Mesothelial cell of epicardium (in vitro differentiated cells): Measurements from ENCODE around the gene PCDHGC3. TPM values are rescaled to one million over a fixed set of nuclear protein-coding genes. Genes with fewer than 3 reads are reported as not detected.
A peak's percentile ranks its signal among the peaks of the same experiment; 100 is the strongest.

Source experiments
- DNase-seq, 2 experiments: peaks; one replicate each; pipeline ENCODE4 v3.0.0; 2021; ENCODE audit warnings: low spot score in 2 of 2; ENCODE audit not compliant: unreplicated experiment in 2 of 2
- H3K27ac Mint-ChIP-seq: 2 replicates; pipeline ENCODE4 v1.8.0; 2021; ENCODE audit warnings: mixed read lengths
- H3K27me3 Mint-ChIP-seq: 2 replicates; pipeline ENCODE4 v1.8.0; 2021; ENCODE audit warnings: low read depth, mixed read lengths
- H3K36me3 Mint-ChIP-seq: 2 replicates; pipeline ENCODE4 v1.8.0; 2021; ENCODE audit warnings: mixed read lengths
- H3K4me1 Mint-ChIP-seq: 2 replicates; pipeline ENCODE4 v1.8.0; 2021; ENCODE audit warnings: mixed read lengths
- H3K4me3 Mint-ChIP-seq: 2 replicates; pipeline ENCODE4 v1.8.0; 2021; ENCODE audit warnings: mild to moderate bottlenecking, moderate library complexity, mixed read lengths
- H3K9me3 Mint-ChIP-seq: 2 replicates; pipeline ENCODE4 v1.8.0; 2021; ENCODE audit warnings: mixed read lengths
- CTCF ChIP-seq: fragments of 200-600 bp; sonication (generic); IDR thresholded peaks from one replicate; pipeline ENCODE4 v1.5.0; 2021; ENCODE audit warnings: antibody characterized with exemption; ENCODE audit not compliant: unreplicated experiment
- total RNA-seq: library from RNA; stranded (reverse); gene quantifications from 3 replicates; pipeline ENCODE4 v1.2.1, GENCODE V29; 2021

Gene PCDHGC3
- total RNA-seq, 1 donor from 2014 or later: 82.9 TPM

- no peak for TF ChIP-seq CTCF
- no peak for DNase-seq
- peaks cover 28% of the 10 kb centered on the region for H3K4me1 Mint-ChIP-seq
- H3K9me3 Mint-ChIP-seq: no peaks in the 10 kb centered on the region
- peak overlapping the region; percentile 28 for H3K4me3 Mint-ChIP-seq
- no peaks in the 10 kb centered on the region for H3K27me3 Mint-ChIP-seq
- no peak overlapping the region for H3K27ac Mint-ChIP-seq
- peaks cover 33% of the 10 kb centered on the region for H3K36me3 Mint-ChIP-seq
Measured at GRCh38 chr5:141486091-141486490, 10.3 kb downstream of the PCDHGC3 start.

- H3K4me1 Mint-ChIP-seq: peaks cover 28% of the 10 kb centered on the region
Measured at GRCh38 chr5:141487131-141487530, 11.4 kb downstream of the PCDHGC3 start.

GRCh38 chr5:141488591-141489561 lies 13.1 kb downstream of the PCDHGC3 start, which contains the start of gene PCDHGC5:
PCDHGC5 (plus strand) TSS chr5:141489081; CDS start chr5:141489241, 160 bp downstream.
- H3K9me3 Mint-ChIP-seq: no peaks in the 10 kb centered on the region
- DNase-seq: no peak
- H3K27me3 Mint-ChIP-seq: no peaks in the 10 kb centered on the region
- TF ChIP-seq CTCF: no peak
- H3K4me3 Mint-ChIP-seq: no peak within 1 kb of the TSS
- peaks cover 34% of the 10 kb centered on the region for H3K36me3 Mint-ChIP-seq
- H3K4me1 Mint-ChIP-seq: peaks cover 16% of the 10 kb centered on the region
- H3K27ac Mint-ChIP-seq: no peak within 1 kb of the TSS

More at GRCh38 chr5:141487131-141487530, 11.4 kb downstream of the PCDHGC3 start:
- Mint-ChIP-seq H3K27me3 (no peaks in the 10 kb centered on the region), H3K27ac (no peak overlapping the region), H3K4me3 (no peak overlapping the region), H3K9me3 (no peaks in the 10 kb centered on the region), H3K36me3 (peaks cover 34% of the 10 kb centered on the region)
- DNase-seq: no peak
- TF ChIP-seq CTCF: no peak

GRCh38 chr5:141489841-141490240 lies 14.1 kb downstream of the PCDHGC3 start:
- DNase-seq: no peak
- Mint-ChIP-seq H3K27ac (no peak overlapping the region), H3K4me3 (no peak overlapping the region), H3K9me3 (no peaks in the 10 kb centered on the region), H3K4me1 (peaks cover 16% of the 10 kb centered on the region), H3K27me3 (no peaks in the 10 kb centered on the region), H3K36me3 (peaks cover 34% of the 10 kb centered on the region)
- TF ChIP-seq CTCF: no peak

- Mint-ChIP-seq H3K4me1 (peaks cover 16% of the 10 kb centered on the region), H3K4me3 (no peak overlapping the region), H3K9me3 (no peaks in the 10 kb centered on the region), H3K36me3 (peaks cover 34% of the 10 kb centered on the region), H3K27ac (no peak overlapping the region), H3K27me3 (no peaks in the 10 kb centered on the region)
- DNase-seq: no peak
- no peak for TF ChIP-seq CTCF
Measured at GRCh38 chr5:141490271-141490670, 14.5 kb downstream of the PCDHGC3 start.
